GM21717 (cell line): ENCODE measurements around the gene CDS1.
"Not testable (repeated sequence)": the region's sequence is repeated elsewhere in the genome, so short reads cannot be mapped to it uniquely, and the experiment has no call there.

Source experiments
- ATAC-seq: cut with Tn5 transposase; IDR thresholded peaks from one replicate; pipeline ENCODE4 v1.9.1; 2021; ENCODE audit warnings: mild to moderate bottlenecking, moderate library complexity; ENCODE audit not compliant: unreplicated experiment

Gene CDS1

DNA sequence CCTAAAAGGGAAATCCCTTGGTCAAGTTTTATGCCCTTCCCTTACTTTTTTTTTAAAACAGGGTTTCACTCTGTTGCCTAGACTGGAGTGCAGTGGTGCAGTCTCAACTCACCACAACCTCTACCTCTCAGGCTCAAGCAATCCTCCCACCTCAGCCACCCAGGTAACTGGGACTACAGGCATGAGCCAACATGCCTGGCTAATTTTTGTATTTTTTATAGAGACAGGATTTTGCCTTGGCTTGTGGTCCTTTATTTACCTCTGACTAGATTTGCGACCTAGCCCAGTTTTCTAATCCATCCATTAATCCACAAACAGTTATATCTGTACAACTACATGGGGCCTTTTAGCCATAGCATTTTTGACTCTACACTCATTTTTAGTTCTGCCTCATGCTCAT lies 23.7 kb downstream of the CDS1 start:
- ATAC-seq: no peak

DNA sequence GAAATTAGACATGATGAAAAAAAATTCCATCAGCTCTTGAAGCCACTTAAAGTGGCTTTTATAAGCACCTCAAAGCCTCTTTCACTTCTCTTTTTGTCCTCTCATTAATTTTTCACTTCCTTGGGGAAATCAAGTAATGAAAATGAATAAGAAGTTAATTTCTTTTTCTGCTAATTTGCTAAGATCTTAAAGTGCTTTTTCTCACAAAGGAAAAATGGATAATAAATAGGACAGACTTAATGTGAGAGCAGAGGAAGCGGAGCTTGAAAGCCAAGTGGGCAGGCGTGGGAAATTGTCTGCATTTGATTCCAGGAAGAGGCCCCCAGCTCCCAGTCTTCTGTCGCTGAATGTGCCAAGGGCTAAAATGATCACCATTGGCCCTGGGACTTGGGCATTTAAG lies 28.6 kb downstream of the CDS1 start:
- ATAC-seq: no peak

DNA sequence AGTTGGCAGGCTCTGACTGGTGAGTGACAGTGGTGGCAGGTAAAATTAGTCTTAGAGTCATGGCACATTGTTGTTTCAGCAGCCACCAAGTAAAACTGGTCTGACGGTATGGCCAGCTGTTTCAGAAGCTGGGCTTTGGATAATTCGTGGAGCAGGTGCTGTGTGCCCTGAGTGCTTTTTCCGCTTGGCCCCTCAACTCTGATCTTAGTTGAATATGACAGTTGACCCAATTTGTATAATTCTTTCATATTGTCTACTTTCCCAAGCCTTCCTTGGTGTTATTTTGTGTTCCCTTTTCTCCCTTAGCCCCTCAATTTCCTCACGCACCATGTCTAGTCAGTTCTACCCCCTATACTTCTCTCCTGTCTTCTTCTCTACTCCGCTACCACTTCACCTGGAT lies 32.0 kb downstream of the CDS1 start:
- no peak for ATAC-seq

DNA sequence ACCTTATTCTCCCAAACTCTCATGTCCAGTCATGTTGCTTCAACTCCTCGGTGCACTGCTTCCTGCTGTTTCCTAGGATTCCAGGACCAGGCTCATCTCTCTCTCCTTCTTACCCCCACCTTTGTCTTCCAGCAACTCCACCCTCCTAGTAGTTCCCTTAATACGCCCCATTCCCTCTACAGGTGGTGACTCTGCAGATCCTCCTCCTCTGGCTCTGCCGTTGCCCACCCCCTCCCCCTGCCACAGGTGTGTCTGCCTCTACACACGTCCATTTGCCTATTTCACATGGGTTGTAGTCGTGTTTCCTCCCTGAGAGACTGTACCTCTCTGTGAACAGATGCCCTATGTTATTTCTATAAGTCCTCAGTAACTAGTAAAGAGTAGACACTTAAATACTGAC lies 32.4 kb downstream of the CDS1 start:
- ATAC-seq: no peak

DNA sequence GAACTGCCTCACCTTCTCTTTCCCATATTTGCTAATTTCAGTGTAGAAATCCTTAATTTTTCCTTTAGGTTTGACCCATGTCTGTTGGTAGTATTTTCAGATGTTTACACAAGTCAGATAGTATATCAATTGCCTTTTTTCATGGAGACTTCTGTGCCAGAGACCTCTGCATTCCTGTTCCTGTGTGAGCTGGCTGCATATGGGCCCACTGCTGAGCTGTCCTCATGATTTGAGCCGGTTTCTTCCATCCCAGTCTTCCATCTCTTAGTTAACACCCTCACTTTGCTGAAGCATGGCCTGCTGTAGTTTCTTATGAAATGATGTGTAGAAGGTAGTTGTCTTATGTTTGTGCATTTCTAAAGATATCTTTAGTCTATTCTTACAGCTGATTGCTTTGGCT lies 40.0 kb downstream of the CDS1 start:
- ATAC-seq: no peak

DNA sequence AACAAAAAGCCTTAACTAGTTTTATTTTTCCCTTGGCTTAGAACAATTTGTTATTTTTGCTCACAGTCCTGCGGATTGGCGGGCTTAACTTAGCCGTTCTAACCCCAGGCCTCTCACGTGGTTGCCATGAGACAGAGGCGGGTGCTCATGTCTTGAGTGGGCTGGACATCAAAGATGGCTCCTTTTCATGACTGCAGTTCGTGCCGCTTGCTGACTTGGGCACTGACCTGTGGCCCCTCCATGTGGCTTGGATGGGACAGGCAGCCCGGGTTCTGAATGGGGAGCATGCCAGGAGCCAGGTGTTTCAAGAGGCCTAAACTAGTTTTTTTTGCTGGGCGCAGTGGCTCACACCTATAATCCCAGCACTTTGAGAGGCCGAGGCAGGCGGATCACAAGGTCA lies 40.7 kb downstream of the CDS1 start:
- ATAC-seq: no peak

DNA sequence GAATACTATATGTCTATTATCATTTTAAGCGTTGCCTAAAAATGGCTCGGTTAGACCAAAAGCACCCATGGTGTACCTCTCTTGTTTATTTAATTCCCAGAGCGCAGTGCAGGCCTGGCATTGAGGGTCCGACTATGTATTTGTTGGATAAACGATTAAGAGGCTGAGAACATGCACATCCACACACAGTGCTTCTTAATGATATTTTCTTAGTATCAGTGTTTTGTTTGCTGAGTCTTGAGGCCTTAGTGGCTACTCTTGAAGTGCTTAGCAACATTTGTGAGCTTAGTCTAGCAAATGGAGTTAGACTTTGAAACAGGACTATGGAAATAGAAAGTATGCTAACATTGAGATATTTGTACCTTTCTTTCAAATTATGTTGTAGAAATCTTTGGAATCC lies 43.7 kb downstream of the CDS1 start:
- no peak for ATAC-seq

DNA sequence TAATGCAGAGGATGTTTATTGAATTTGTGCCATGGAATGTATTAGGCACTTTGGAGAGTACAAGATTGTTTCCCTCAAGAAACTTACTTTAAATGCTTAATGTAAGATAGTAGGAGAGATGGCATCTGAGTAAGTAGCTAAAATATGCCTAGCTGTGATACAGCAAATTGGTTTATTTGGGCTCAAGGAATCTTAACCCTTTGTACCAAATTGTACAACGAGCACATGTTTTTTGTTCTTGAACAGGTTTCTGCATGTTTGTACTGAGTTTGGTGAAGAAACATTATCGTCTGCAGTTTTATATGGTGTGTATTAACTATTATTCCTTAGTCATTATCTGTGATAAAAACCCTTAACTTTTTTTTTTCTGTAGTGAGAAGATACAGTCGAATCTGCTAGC lies 48.6 kb downstream of the CDS1 start:
- ATAC-seq: no peak

DNA sequence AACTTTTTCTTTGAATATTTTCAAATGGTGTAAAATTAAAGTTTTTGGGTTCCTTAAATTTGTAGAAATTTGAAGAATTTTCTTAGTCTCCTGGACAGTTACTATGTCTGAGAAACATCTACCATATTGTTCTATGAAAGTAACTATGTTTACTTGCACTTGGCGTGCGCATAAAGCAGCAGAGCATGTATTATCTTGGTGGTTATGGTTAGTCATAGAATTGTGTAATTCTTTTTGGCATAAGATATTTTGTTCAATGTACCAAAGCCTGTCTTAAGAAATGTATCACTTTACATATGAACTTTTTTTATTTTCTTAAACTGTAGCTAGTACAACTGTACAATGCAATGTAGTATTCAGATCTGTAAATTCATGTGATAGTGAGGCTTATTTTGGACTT lies 49.2 kb downstream of the CDS1 start:
- no peak for ATAC-seq

DNA sequence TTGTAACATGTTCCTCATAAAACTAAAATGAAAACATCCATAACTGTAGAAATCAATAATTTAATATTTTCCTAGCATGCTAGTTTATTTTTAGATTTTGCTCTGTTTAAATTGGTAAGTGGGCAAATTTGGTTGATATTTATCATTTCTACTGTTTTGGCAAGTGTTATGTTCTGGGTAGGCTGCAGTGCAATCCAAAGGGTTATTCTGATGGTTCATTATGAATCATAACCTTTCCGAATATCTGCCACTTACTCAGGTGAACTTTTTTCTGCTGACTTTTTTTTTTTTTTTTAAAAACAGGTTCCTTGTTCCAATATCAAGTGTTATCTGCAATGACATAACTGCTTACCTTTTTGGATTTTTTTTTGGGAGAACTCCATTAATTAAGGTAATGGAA lies 52.0 kb downstream of the CDS1 start:
- ATAC-seq: no peak

DNA sequence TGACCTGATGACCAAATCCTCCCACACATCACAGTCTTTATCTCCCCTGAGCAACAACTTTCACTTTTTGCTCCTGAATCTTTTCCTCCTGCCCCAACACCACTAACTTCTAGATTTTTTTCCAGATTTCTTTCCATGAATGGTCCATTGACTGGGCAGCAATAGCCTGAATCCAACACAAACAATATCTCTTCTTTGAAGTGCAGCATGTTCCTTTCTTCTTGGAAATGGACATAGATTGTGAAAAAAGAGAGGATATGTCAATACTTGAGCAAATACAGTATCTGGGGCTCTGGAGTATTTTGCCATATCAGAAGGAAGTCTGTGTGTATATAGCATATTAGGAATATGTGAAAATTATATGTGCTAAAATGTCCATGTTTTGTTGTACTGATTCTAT lies 55.2 kb downstream of the CDS1 start:
- no peak for ATAC-seq

DNA sequence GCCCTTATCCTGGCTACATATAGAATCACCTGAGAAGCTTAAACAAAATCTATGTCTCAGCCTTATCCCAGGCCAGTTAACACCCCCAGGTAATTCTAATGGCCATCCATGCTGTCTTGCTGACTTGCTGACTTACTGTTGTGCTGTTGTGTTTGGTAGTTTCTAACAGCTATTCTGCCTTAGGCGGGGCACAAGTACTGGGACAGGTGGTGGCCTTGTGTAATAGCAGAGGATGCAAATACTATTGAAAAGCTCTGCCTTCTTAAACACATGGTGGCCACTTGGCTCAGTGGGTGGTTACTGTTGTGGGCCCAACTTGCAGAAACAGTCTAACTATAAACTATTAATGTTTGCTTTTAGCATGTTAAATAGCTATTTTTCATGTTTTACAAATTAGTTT lies 56.2 kb downstream of the CDS1 start:
- ATAC-seq: no peak

DNA sequence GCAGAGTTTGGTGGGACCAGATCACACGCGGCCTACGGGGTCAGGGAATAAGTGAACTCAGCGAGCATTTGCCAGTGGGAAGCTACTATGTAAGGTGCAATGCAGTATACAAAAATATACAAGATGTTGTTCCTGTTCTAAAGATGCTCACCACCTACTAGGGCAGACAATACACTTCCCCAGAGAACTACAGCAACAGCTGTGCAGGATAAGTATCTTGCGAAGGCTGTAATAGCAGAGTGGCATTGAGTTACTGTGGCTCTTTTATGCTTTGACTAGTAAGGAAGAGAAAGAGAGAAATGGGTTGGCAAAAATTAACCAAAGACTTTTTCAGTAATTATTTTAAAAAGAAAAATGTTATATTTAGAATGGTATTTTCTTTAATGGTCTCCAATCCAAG lies 61.2 kb downstream of the CDS1 start:
- ATAC-seq: no peak

DNA sequence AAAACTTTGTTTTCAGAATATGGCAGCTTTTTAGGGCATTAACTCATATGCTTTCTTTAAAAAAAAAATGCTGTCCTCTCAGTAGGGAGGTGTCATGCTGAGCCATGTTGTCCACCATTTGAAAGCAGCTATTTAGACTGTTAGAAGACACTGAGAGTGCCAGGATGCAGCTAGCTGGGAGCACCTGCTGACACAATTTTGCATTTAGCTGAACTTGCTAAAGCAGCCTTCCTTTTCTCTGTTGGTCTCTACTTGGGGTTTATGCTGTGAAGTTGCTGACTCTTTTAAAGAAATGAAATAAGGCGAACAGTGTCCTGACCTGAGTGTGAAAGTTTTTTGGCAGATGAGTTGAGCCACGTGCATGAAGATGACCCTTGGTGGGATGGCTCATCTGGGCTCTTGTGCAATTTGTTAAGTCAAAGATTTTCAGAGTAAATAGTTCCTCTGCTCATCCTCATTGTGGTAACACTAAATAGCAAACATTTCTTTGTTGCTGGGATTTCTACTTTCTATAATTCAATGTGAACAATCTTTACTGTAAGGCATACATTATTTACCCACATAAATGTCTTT lies 64.5 kb downstream of the CDS1 start:
- no peak for ATAC-seq

DNA sequence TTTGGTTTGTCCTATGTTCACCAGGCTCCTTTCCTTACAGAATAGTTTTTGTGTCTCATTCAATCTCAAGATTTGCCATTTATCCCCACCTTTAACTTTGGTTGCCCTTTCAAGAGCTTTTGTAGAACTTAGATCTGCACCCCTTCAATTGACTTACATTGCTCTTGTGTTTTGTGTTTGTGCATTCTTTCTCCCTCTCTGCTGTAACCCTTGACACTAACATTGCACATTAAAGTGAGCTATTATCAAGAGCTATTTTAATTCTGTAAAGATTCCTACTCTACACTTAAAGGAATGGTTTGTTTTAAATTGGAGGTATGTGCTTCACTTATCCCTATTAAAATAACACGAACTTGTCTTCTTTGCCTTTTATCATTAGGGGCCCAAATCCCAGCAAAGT lies 65.3 kb downstream of the CDS1 start:
- ATAC-seq: no peak

DNA sequence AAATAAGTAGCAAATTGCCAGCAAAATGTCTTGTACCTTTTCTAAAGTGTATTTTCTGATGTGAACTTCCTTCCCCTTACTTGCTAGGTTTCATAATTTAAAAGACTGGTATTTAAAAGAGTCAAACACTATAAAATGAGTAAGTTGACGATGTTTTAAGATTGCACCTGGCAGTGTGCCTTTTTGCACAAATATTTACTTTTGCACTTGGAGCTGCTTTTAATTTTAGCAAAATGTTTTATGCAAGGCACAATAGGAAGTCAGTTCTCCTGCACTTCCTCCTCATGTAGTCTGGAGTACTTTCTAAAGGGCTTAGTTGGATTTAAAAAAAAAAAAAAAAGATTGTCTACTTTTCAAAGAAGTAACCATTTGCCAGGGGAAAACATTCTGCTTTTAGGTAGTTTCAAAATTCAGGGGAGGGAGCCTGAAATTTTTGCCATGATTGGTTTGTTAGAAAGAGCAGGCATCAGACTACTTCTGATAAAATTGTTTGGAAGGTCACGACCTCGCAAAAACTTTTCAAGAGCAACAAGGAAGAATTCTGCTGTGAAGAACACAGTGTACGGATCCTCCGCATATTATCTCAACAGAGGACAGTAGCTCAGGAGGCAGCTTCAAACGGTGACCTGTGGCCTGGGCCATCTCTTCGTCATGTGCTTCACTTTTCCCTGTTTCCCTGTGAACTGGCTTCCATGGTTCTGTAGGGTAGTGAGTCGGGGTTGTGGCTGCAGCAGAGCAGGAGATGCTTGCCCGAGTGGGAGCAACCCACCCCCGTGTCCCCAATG lies 66.1 kb downstream of the CDS1 start:
- ATAC-seq: no peak

DNA sequence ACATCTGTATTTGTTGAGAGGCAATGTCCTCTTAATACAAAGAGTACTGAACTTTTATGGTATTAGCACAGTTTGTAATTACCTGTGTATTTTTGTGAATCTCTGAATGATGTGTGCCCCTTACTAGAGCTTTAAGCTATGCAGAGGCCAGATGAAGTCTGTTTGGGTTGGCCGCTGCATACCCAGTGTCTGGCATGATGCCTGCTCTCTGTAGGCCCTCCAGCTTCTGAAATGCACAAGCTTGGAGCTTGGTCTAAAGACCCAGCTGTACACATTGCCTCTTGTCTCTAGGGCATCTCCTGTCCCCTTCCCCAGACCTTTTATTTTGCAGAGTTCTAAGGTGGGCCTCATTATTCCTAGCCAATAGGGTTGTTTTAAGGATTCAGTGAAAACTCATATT lies 68.6 kb downstream of the CDS1 start:
- ATAC-seq: no peak

DNA sequence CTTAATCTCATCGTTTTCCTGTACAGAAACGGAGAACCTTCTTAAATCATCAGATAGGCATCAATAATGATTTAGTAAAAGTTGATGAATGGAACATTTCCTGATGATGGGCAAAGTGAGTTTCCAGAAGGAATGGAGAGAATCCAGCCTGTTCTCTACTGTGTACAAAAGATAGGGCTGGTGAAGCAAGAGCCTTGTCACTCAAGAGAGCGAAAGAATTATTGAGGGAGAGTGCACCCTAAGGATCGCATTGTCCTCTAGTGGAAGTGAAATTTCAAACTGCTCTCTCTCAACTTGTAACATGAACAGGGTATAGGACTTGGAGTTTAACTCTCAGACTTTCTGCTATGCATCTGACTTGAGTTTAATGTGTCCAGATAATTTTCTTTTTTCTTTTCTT lies 69.6 kb downstream of the CDS1 start:
- no peak for ATAC-seq

DNA sequence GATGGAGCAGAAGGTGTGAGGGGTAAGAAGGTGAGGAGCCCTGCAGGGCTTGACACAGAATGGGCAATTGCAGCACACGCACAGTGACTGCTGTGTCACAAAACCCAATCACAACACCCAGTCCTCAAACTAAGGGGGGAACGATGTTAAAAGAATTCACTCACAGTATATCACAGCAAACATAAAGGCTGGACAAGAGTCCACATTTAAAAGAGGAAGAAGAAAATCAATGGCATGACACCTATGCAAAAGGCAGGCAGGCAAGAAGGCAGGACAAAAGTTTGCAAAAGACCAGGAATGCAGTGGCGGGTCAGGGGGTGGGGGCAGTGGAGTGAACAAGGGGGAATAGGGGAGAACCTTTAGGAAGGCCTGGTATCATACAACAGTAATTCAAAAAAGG lies 77.7 kb downstream of the CDS1 start:
- no peak for ATAC-seq

DNA sequence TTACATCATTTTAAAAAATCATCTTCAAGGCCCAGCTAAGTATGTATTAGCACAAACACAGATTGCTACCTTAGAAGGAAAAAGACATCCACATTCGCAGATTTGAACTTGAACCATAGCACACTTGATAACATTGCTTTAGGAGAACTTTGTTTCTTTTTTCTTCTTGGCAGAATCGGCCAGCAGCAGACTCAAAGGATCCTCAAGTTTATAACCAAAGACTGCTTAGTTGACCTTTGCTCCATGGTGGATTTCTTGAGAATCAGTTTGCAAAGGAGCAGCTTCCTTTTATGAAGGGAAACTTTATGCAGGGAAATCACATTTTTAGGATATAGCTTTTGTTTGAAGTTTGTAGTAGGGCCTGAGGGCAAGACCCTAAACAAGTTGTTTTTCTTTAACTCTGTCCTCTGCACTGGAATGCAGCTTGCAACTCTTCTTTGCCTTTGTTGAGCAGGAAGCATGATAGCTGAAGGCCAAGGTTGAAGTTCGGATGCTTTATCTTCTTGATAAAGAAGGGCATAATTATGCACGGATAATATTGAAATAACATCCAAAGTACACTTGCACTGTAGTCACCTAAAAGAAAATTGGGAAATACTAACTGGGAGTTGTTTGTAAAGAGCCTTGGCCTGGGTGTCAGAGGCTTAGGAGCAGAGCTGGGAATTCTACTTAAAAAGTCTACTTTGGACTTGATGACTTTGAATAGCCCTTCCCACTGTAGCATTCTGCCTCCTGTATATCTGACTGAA lies 78.4 kb downstream of the CDS1 start:
- ATAC-seq: no peak

DNA sequence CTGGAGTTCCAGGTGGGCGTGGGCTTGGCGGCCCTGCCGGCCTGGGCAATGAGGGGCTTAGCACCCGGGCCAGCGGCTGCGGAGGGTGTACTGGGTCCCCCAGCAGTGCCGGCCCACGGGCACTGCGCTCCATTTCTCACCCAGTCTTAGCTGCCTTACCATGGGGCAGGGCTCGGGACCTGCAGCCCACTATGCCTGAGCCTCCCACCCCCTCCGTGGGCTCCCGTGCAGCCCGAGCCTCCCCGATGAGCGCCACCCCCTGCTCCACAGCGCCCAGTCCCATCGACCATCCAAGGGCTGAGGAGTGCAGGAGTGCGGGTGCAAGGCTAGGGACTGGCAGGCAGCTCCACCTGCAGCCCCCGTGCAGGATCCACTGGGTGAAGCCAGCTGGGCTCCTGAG lies 81.8 kb downstream of the CDS1 start:
- ATAC-seq: not testable (repeated sequence)

DNA sequence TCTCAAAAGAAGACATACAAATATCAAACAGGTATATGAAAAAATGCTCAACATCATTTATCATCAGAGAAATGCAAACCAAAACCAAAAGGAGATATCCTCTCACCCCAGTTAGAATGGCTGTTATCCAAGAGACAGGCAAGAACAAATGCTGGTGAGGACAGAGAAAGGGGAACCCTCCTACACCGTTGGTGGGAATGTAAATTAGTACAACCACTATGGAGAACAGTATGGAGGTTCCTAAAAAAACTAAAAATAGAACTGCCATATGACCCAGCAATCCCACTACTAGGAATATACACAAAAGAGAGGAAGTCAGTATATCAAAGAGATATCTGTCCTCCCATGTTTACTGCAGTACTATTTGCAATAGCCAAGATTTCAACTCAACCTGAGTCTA lies 83.5 kb downstream of the CDS1 start:
- no peak for ATAC-seq
